GM23338 (cell line): ENCODE measurements around the gene SMOC1. TPM values are rescaled to one million over a fixed set of nuclear protein-coding genes. Genes with fewer than 3 reads are reported as not detected.
A peak's percentile ranks its signal among the peaks of the same experiment; 100 is the strongest.

Experiments
- ATAC-seq: fragments of 200-7000 bp; cut with Tn5 transposase; 3 replicates; pipeline ENCODE4 v1.9.1; 2020
- DNase-seq: peaks from one replicate; pipeline ENCODE4 v3.0.0-alpha.2; 2015; ENCODE audit warnings: low spot score
- H2AFZ ChIP-seq: fragments of 200-600 bp; sonication (generic); 2 replicates; pipeline ENCODE4 v1.8.0; 2016; ENCODE audit warnings: antibody characterized with exemption, mild to moderate bottlenecking, moderate library complexity
- H3F3A ChIP-seq: fragments of 200-600 bp; sonication (generic); replicated peaks from 2 replicates; pipeline ENCODE4 v1.8.0; 2017; ENCODE audit warnings: antibody characterized with exemption, mixed run types, low read depth
- H3K27ac ChIP-seq: fragments of 200-600 bp; sonication (generic); 2 replicates; pipeline ENCODE4 v1.6.1; 2016; ENCODE audit warnings: low read depth
- H3K27me3 ChIP-seq: fragments of 200-600 bp; sonication (generic); 2 replicates; pipeline ENCODE4 v1.8.0; 2016; ENCODE audit warnings: mild to moderate bottlenecking, mixed run types, moderate library complexity; ENCODE audit not compliant: insufficient read depth
- H3K36me3 ChIP-seq: fragments of 200-600 bp; sonication (generic); 2 replicates; pipeline ENCODE4 v1.8.0; 2016; ENCODE audit warnings: mild to moderate bottlenecking; ENCODE audit not compliant: insufficient read depth
- H3K4me1 ChIP-seq: fragments of 200-600 bp; sonication (generic); 2 replicates; pipeline ENCODE4 v1.8.0; 2016; ENCODE audit warnings: mild to moderate bottlenecking, moderate library complexity; ENCODE audit not compliant: insufficient read depth
- H3K4me2 ChIP-seq: fragments of 200-600 bp; sonication (generic); 2 replicates; pipeline ENCODE4 v1.7.1; 2017; ENCODE audit warnings: mixed run types
- H3K4me3 ChIP-seq: fragments of 200-600 bp; sonication (generic); 2 replicates; pipeline ENCODE4 v1.6.1; 2016; ENCODE audit warnings: mixed run types
- H3K79me2 ChIP-seq: fragments of 200-600 bp; sonication (generic); replicated peaks from 2 replicates; pipeline ENCODE4 v1.8.0; 2017; ENCODE audit warnings: mild to moderate bottlenecking; ENCODE audit not compliant: insufficient read depth
- H3K9me2 ChIP-seq: fragments of 200-600 bp; sonication (generic); 2 replicates; pipeline ENCODE4 v1.8.0; 2017; ENCODE audit not compliant: insufficient read depth
- H4K20me1 ChIP-seq: fragments of 200-600 bp; sonication (generic); replicated peaks from 2 replicates; pipeline ENCODE4 v1.8.0; 2017; ENCODE audit warnings: mild to moderate bottlenecking; ENCODE audit not compliant: insufficient read depth
- H3K27ac Mint-ChIP-seq: 2 replicates; pipeline ENCODE4 v1.8.0; 2020; ENCODE audit warnings: inconsistent platforms, mild to moderate bottlenecking, moderate library complexity, mixed read lengths
- H3K27me3 Mint-ChIP-seq: 3 replicates; pipeline ENCODE4 v1.8.0; 2022; ENCODE audit warnings: low read depth, mild to moderate bottlenecking, moderate library complexity, mixed read lengths, inconsistent platforms; ENCODE audit not compliant: insufficient read depth, poor library complexity
- H3K36me3 Mint-ChIP-seq: 3 replicates; pipeline ENCODE4 v1.8.0; 2021; ENCODE audit warnings: low read depth, mild to moderate bottlenecking, inconsistent platforms, moderate library complexity, mixed read lengths
- H3K4me1 Mint-ChIP-seq: 3 replicates; pipeline ENCODE4 v1.8.0; 2020; ENCODE audit warnings: mild to moderate bottlenecking, inconsistent platforms, mixed read lengths
- H3K4me3 Mint-ChIP-seq: 3 replicates; pipeline ENCODE4 v1.8.0; 2021; ENCODE audit warnings: moderate library complexity, mild to moderate bottlenecking, inconsistent platforms, mixed read lengths
- H3K9me3 Mint-ChIP-seq: 3 replicates; pipeline ENCODE4 v1.8.0; 2020; ENCODE audit warnings: moderate library complexity, mild to moderate bottlenecking, inconsistent platforms, mixed read lengths
- CREB1 ChIP-seq: fragments of 250-450 bp; sonication (Bioruptor Pico); IDR thresholded peaks from 2 replicates; pipeline ENCODE4 v1.5.0; 2020; ENCODE audit warnings: low read depth, mild to moderate bottlenecking, moderate library complexity
- ETS1 ChIP-seq: IDR thresholded peaks from 2 replicates; pipeline ENCODE4 v1.6.1; 2016; ENCODE audit warnings: antibody characterized with exemption
- EZH2 ChIP-seq: fragments of 200-600 bp; sonication (generic); IDR thresholded peaks from one replicate; pipeline ENCODE4 v1.8.0; 2017; ENCODE audit warnings: antibody characterized with exemption, mild to moderate bottlenecking, low read depth; ENCODE audit not compliant: unreplicated experiment
- EZH2phosphoT487 ChIP-seq: fragments of 200-600 bp; sonication (generic); IDR thresholded peaks from one replicate; pipeline ENCODE4 v1.8.1; 2018; ENCODE audit warnings: antibody characterized with exemption; ENCODE audit not compliant: unreplicated experiment
- JUNB ChIP-seq: IDR thresholded peaks from one replicate; pipeline ENCODE4 v1.6.1; 2016; ENCODE audit warnings: antibody characterized with exemption; ENCODE audit not compliant: unreplicated experiment
- NANOG ChIP-seq: IDR thresholded peaks from 2 replicates; pipeline ENCODE4 v1.6.1; 2016; ENCODE audit warnings: antibody characterized with exemption, borderline replicate concordance
- POLR2AphosphoS5 ChIP-seq: IDR thresholded peaks from 2 replicates; pipeline ENCODE4 v1.6.1; 2016; ENCODE audit warnings: antibody characterized with exemption, low read depth
- ZNF114 ChIP-seq: fragments of 250-450 bp; sonication (Bioruptor Pico); IDR thresholded peaks from 2 replicates; pipeline ENCODE4 v1.5.0; 2020; ENCODE audit warnings: mild to moderate bottlenecking, moderate library complexity
- ZNF331 ChIP-seq: fragments of 250-450 bp; sonication (Bioruptor Pico); IDR thresholded peaks from 2 replicates; pipeline ENCODE4 v1.5.0; 2020; ENCODE audit warnings: low read depth, mild to moderate bottlenecking, moderate library complexity
- ZNF462 ChIP-seq: fragments of 250-450 bp; sonication (Bioruptor Pico); IDR thresholded peaks from 2 replicates; pipeline ENCODE4 v1.5.0; 2020; ENCODE audit warnings: mild to moderate bottlenecking, moderate library complexity
- polyA plus RNA-seq: library from polyadenylated mRNA; unstranded; fragments of >200 nt; fragmentation: Nextera tagmentation; extraction: Ambion mirVana; gene quantifications from 2 replicates; pipeline ENCODE4 v1.2.1, GENCODE V29; 2016
- total RNA-seq: library from RNA; depleted of rRNA; stranded (reverse); fragments of >200 nt; shearing (Covaris generic); gene quantifications from 2 replicates; pipeline ENCODE4 v1.2.3, GENCODE V29; 2014
- TF ChIP-seq, protein P1 (sequence below), 2 experiments: fragments of 200-600 bp in 1 of 2; sonication (generic) in 1 of 2; conservative IDR thresholded peaks; 2 replicates each; pipeline versions ENCODE4 v1.5.1 to v1.6.1; 2016 to 2017; ENCODE audit warnings: antibody characterized with exemption in 2 of 2, low read depth in 2 of 2, mild to moderate bottlenecking in 2 of 2, moderate library complexity in 1 of 2

The SMOC1 gene
- total and polyA plus RNA-seq, 2 experiments from 2014 or later, result 0.79 to 1.6 TPM

GRCh38 chr14:70045310-70045709 lies 166.1 kb downstream of the SMOC1 start:
- H3K27me3 Mint-ChIP-seq, result peaks cover 3% of the 10 kb centered on the region
- H3K4me1 Mint-ChIP-seq, result 0 out of 3 replicates have a peak, but pooled peaks cover 2% of the 10 kb centered on the region
- no peak overlapping the region for H3K27ac Mint-ChIP-seq
- H3K4me3 Mint-ChIP-seq, result no peak overlapping the region
- ATAC-seq, result no peak
- H3K27ac ChIP-seq, result no peak overlapping the region
- H3F3A ChIP-seq, result no peaks in the 10 kb centered on the region
- no peaks in the 10 kb centered on the region for H3K36me3 Mint-ChIP-seq
- no peaks in the 10 kb centered on the region for H3K36me3 ChIP-seq
- TF ChIP-seq NANOG, result no peak
- TF ChIP-seq ZNF331 (CRISPR knock-in tag), result no peak
- TF ChIP-seq ZNF462 (CRISPR knock-in tag), result no peak
- TF ChIP-seq POLR2AphosphoS5, result no peak
- no peak for TF ChIP-seq CREB1 (CRISPR knock-in tag)
- no peak for TF ChIP-seq EZH2
- no peak for TF ChIP-seq EZH2phosphoT487
- no peak for TF ChIP-seq ZNF114
- no peak for TF ChIP-seq JUNB
- TF ChIP-seq, protein P1, sequence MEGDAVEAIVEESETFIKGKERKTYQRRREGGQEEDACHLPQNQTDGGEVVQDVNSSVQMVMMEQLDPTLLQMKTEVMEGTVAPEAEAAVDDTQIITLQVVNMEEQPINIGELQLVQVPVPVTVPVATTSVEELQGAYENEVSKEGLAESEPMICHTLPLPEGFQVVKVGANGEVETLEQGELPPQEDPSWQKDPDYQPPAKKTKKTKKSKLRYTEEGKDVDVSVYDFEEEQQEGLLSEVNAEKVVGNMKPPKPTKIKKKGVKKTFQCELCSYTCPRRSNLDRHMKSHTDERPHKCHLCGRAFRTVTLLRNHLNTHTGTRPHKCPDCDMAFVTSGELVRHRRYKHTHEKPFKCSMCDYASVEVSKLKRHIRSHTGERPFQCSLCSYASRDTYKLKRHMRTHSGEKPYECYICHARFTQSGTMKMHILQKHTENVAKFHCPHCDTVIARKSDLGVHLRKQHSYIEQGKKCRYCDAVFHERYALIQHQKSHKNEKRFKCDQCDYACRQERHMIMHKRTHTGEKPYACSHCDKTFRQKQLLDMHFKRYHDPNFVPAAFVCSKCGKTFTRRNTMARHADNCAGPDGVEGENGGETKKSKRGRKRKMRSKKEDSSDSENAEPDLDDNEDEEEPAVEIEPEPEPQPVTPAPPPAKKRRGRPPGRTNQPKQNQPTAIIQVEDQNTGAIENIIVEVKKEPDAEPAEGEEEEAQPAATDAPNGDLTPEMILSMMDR (conservative IDR thresholded peaks at IDR 0.05; ENCODE audit: low read depth in 2 of 2), result no peak
- no peak for TF ChIP-seq ETS1
- H3K9me3 Mint-ChIP-seq, result no peaks in the 10 kb centered on the region
- H3K27me3 ChIP-seq, result no peaks in the 10 kb centered on the region
- H3K4me1 ChIP-seq, result no peaks in the 10 kb centered on the region; the same call in 1 of the 2 replicates
- H2AFZ ChIP-seq, result peak overlapping the region; percentile 98; the same call in 1 of the 2 replicates
- no peaks in the 10 kb centered on the region for H4K20me1 ChIP-seq
- 0 out of 2 replicates have a peak, but pooled peaks cover 5% of the 10 kb centered on the region for H3K9me2 ChIP-seq
- H3K4me2 ChIP-seq, result no peak overlapping the region
- DNase-seq, result no peak
- H3K4me3 ChIP-seq, result no peak overlapping the region
- H3K79me2 ChIP-seq, result no peaks in the 10 kb centered on the region
